ENCODE data around the gene PRKCE. TPM values are rescaled to one million over a fixed set of nuclear protein-coding genes. Genes with fewer than 3 reads are reported as not detected.

The PRKCE gene
- total RNA-seq, 2 experiments from 2014 or later = 24.9 to 26.2 TPM

DNA sequence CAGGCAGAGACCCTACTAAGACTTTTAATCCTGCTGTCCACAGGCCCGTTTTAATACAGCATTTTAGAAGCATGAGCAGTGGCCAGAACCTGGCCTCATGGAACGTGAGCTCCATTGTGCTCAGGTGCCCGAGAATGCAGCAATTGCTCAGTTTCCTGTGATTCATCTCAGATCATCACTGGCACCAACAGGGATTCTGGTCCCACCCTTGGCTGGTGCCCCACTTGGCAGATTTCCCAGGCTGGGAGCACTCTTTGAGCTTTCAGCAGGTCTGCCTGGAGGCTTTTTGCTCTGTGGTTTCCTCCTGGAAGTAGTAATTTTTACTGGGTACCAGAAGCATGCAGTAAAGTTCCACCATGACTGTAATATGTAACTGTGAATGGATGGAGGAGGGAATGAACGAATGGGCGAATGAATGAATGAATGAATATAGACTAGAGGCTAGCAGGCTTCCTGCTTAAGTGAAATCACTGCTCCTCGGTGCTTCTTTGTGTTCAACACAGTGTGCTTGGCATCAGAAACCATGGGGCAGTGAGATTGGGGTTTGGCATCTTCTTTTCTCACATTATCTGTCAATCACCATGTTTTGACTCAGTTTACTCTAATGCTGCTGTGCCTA, 312.9 kb downstream of the PRKCE start:
- H3K4me1 Mint-ChIP-seq (ENCODE audit: low read depth) = peaks cover 14% of the 10 kb centered on the region
- ATAC-seq (ENCODE audit: poor library complexity) (no peak), DNase-seq (no peak)
- intact Hi-C loops (cut with DNase I, micrococcal nuclease) = no loop called here
- ChIA-PET CTCF (no interaction called here), POLR2A (no interaction called here)
- H3K9me3 Mint-ChIP-seq = no peaks in the 10 kb centered on the region
- no peak overlapping the region for H3K4me3 ChIP-seq (ENCODE audit: low read length)
- no peak overlapping the region for H3K4me3 Mint-ChIP-seq
- no peaks in the 10 kb centered on the region for H3K9me3 ChIP-seq (ENCODE audit: control insufficient read depth in 1 of 2, insufficient read depth in 1 of 2, low read length in 2 of 2)
- H3K36me3 ChIP-seq (ENCODE audit: insufficient read depth, low read length) = no peaks in the 10 kb centered on the region
- H3K27ac Mint-ChIP-seq = no peak overlapping the region
- peaks cover 9% of the 10 kb centered on the region for H3K4me1 ChIP-seq (ENCODE audit: insufficient read depth, low read length)
- no peaks in the 10 kb centered on the region for H3K27me3 Mint-ChIP-seq
- no peaks in the 10 kb centered on the region for H3K27me3 ChIP-seq (ENCODE audit: control insufficient read depth in 1 of 2, insufficient read depth in 2 of 2, low read length in 2 of 2)
- no peaks in the 10 kb centered on the region for H3K36me3 Mint-ChIP-seq (ENCODE audit: low read depth)
- TF ChIP-seq CTCF (IDR thresholded peaks at IDR 0.05) = no peak
- H3K27ac ChIP-seq (ENCODE audit: low read depth in 1 of 2, low read length in 2 of 2) = no peak overlapping the region

DNA sequence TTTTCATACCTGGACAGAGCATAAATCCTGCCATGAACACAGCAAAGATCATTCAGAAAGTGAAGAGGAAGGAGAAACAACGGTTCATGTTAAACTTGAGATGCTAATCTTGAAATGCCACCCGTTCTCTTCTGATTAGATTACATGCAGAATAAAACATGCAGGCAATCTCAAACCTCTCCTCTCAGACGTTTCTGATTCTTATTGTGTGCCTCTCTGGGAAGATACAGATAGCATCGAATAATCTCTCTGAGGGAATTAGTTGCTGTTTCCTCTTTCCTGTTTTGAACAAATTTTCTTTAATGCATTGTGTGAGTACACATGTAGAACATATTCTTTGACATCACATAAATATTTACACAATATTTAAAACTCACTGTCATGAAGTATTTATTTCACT, 313.4 kb downstream of the PRKCE start:
- POLR2A ChIA-PET = no interaction called here
- no peak overlapping the region for H3K27ac Mint-ChIP-seq

DNA sequence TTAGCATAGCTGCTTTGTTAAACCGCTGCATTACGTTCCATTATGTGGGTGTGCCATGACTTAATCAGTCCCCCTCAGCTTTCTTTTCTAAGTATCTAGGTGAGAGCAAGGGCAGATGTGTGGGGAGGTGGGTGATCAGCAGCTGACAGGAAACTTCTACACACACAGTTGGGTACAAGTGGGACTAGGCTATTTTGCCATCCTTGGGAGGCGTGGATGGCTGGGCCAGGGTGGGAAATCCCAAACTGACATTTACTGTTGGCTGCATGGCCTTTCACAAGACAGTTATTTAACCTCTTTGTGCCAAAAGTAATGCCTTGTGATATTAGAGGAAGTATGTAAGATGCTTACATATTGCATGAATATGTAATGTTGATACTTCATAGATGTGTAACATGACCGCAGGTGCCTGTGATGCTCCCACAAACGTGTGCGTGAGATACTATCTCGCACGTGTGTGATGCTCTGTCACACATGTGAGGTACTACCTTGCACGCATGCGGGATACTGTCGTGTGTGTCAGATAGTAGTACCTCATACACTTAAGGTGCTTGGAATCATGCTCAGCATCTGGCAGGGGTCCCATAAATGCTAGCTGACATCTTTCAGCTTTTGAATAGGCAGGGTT, 314.5 kb downstream of the PRKCE start:
- Mint-ChIP-seq H3K9me3 (no peaks in the 10 kb centered on the region), H3K4me1 (ENCODE audit: low read depth) (peaks cover 14% of the 10 kb centered on the region), H3K4me3 (no peak overlapping the region), H3K36me3 (ENCODE audit: low read depth) (no peaks in the 10 kb centered on the region), H3K27ac (no peak overlapping the region), H3K27me3 (no peaks in the 10 kb centered on the region)
- TF ChIP-seq CTCF (IDR thresholded peaks at IDR 0.05) = no peak
- no peak overlapping the region for H3K27ac ChIP-seq (ENCODE audit: low read depth in 1 of 2, low read length in 2 of 2)
- H3K4me1 ChIP-seq (ENCODE audit: insufficient read depth, low read length) = peaks cover 9% of the 10 kb centered on the region
- POLR2A ChIA-PET = no interaction called here
- intact Hi-C loops (cut with DNase I, micrococcal nuclease) = no loop called here
- no peak for ATAC-seq (ENCODE audit: poor library complexity)
- H3K4me3 ChIP-seq (ENCODE audit: low read length) = no peak overlapping the region
- CTCF ChIA-PET = no interaction called here
- no peaks in the 10 kb centered on the region for H3K9me3 ChIP-seq (ENCODE audit: control insufficient read depth in 1 of 2, insufficient read depth in 1 of 2, low read length in 2 of 2)
- no peak for DNase-seq
- no peaks in the 10 kb centered on the region for H3K27me3 ChIP-seq (ENCODE audit: control insufficient read depth in 1 of 2, insufficient read depth in 2 of 2, low read length in 2 of 2)
- no peaks in the 10 kb centered on the region for H3K36me3 ChIP-seq (ENCODE audit: insufficient read depth, low read length)

More for the DNA sequence above, 313.4 kb downstream of the PRKCE start:
- Histone ChIP-seq H3K36me3 (ENCODE audit: insufficient read depth, low read length) (no peaks in the 10 kb centered on the region), H3K27ac (ENCODE audit: low read depth in 1 of 2, low read length in 2 of 2) (no peak overlapping the region), H3K27me3 (ENCODE audit: control insufficient read depth in 1 of 2, insufficient read depth in 2 of 2, low read length in 2 of 2) (no peaks in the 10 kb centered on the region), H3K4me1 (ENCODE audit: insufficient read depth, low read length) (peaks cover 9% of the 10 kb centered on the region), H3K9me3 (ENCODE audit: control insufficient read depth in 1 of 2, insufficient read depth in 1 of 2, low read length in 2 of 2) (no peaks in the 10 kb centered on the region), H3K4me3 (ENCODE audit: low read length) (no peak overlapping the region)
- Mint-ChIP-seq H3K4me3 (no peak overlapping the region), H3K36me3 (ENCODE audit: low read depth) (no peaks in the 10 kb centered on the region), H3K4me1 (ENCODE audit: low read depth) (peaks cover 14% of the 10 kb centered on the region), H3K27me3 (no peaks in the 10 kb centered on the region), H3K9me3 (no peaks in the 10 kb centered on the region)
- CTCF ChIA-PET = no interaction called here
- DNase-seq = no peak
- ATAC-seq (ENCODE audit: poor library complexity) = no peak
- intact Hi-C loops (cut with DNase I, micrococcal nuclease) = no loop called here
- TF ChIP-seq CTCF (IDR thresholded peaks at IDR 0.05) = no peak
